Fibroblast of the aortic adventitia (primary cell): ENCODE measurements around the gene FAF1. TPM values are rescaled to one million over a fixed set of nuclear protein-coding genes. Genes with fewer than 3 reads are reported as not detected.

Experiments used
- DNase-seq: peaks from one replicate; pipeline ENCODE4 v3.0.0-alpha.2; 2010; ENCODE audit warnings: low read depth
- H3K4me3 ChIP-seq: 2 replicates; pipeline ENCODE4 v1.5.1; 2011; ENCODE audit warnings: low read depth, mild to moderate bottlenecking, control low read depth, low read length, moderate library complexity
- total RNA-seq: library from RNA; depleted of rRNA; stranded (reverse); fragments of >200 nt; gene quantifications from 2 replicates; pipeline ENCODE4 v1.2.3, GENCODE V29; 2012; ENCODE audit warnings: low replicate concordance
- TF ChIP-seq, protein P1 (sequence below): IDR thresholded peaks from 2 replicates; pipeline ENCODE4 v1.5.1; 2011; ENCODE audit warnings: mild to moderate bottlenecking, low read length, control low read depth, inconsistent platforms; ENCODE audit not compliant: insufficient read depth

The FAF1 gene
- total RNA-seq, 1 donor = 93.8 TPM

DNA sequence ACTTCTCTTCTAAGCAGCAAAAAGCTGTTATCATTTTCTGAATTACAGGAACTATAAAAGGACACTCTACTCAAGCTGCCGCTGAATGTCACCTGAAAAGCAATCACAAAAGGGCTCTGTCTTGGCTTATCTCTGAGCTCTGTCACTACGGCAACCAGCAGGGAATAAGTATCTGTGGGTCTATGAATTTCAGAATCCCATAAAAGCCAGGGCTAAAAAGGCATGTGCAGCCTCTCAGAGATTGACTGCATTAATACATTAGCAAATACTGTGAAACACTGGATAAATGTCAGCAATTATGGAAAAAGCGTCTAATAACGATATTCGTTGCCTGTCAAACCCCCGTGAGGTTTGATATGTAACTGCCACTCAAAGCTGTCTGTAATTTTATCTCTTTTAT, 326.6 kb downstream of the FAF1 start:
- TF ChIP-seq, protein P1, sequence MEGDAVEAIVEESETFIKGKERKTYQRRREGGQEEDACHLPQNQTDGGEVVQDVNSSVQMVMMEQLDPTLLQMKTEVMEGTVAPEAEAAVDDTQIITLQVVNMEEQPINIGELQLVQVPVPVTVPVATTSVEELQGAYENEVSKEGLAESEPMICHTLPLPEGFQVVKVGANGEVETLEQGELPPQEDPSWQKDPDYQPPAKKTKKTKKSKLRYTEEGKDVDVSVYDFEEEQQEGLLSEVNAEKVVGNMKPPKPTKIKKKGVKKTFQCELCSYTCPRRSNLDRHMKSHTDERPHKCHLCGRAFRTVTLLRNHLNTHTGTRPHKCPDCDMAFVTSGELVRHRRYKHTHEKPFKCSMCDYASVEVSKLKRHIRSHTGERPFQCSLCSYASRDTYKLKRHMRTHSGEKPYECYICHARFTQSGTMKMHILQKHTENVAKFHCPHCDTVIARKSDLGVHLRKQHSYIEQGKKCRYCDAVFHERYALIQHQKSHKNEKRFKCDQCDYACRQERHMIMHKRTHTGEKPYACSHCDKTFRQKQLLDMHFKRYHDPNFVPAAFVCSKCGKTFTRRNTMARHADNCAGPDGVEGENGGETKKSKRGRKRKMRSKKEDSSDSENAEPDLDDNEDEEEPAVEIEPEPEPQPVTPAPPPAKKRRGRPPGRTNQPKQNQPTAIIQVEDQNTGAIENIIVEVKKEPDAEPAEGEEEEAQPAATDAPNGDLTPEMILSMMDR = no peak
- DNase-seq = no peak

GRCh38 chr1:50631161-50631560, 328.9 kb downstream of the FAF1 start:
- H3K4me3 ChIP-seq = no peak overlapping the region
- TF ChIP-seq, protein P1 = no peak
- DNase-seq = no peak

More for the DNA sequence above, 326.6 kb downstream of the FAF1 start:
- H3K4me3 ChIP-seq = no peak overlapping the region

DNA sequence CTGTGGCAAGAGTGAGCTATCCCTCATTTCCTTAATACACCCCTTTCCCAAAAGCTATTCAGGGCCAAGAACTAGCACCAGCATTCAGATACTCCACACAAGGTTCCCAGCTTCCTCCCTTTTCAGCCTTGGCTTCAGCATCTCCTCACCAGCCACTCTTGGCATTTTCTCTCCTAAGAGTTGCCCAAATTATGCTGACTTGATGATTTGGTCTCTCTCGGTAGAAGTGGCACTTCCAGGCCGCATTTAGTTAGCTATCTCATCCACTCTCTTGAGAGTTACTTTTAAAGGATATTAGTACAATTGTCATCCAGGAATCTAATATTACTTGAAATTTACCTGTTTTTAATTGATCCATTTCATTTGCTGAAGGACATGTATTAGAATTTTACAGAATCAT, 337.8 kb downstream of the FAF1 start:
- DNase-seq = no peak
- TF ChIP-seq, protein P1 = no peak
- no peak overlapping the region for H3K4me3 ChIP-seq

DNA sequence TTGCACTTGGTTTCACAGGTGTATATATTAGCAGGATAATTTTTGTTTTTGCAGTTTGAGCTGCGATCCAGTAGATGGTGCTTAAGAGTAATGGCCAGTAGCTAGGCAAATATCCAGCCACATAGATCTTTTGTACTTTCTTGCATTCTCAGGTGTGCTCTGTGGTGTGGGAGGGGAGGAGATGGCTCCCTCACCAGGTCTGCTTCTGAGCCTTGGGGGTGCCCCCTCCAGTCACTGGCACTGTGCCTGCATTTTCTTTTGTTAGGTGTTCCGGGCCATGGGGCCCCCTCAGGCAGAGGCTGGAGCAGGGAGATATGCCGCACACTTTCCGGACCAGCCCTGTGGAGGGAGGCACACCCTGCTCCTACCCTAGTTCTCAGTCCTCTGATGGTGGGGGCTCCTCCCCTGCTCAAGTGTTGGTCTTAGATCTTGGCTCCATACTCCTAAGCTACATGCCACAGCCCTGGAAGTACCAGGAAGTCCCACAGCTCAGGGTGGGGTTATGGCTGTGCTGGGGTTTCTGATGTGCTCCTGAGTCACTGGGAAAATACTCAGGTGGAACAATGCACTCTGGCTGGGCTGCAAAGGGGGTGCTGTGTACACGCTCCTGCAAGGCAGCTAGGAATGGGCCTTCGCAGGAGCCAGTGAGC, 339.3 kb downstream of the FAF1 start:
- H3K4me3 ChIP-seq = no peak overlapping the region
- TF ChIP-seq, protein P1 = peak; percentile 53
- peak; percentile 36 for DNase-seq

- TF ChIP-seq, protein P1 = no peak
- no peak for DNase-seq
Observed at GRCh38 chr1:50615036-50615750, 344.9 kb downstream of the FAF1 start.

DNA sequence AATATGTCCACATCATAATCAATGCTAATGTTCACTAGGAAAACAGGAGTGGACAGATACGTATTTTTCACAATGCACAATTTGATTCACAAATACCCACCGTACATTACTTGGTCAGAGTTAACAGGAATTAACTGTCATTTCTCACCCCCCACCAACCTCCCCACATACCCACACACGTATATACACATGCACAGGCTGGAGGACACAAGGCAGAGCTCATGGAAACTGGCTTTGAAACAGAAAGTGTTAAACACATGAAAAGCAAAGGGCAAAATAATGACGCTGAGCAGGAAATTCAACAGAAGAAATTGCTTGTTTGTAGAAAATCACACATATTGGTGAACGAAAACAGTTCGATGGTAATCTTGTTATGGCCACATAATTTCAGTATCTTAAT, 348.4 kb downstream of the FAF1 start:
- no peak for DNase-seq
- no peak overlapping the region for H3K4me3 ChIP-seq
- TF ChIP-seq, protein P1 = no peak

More at GRCh38 chr1:50615036-50615750, 344.9 kb downstream of the FAF1 start:
- H3K4me3 ChIP-seq = no peak overlapping the region
